PC-9 (cell line): ENCODE results near the gene KCNT2. TPM values are rescaled to one million over a fixed set of nuclear protein-coding genes. Genes with fewer than 3 reads are reported as not detected.

Experiments used
- BruUV-seq: library from RNA; stranded (reverse); fragments of 400-500 nt; replicated peaks from 2 replicates; lab custom pipeline; 2021; lab: Mats Ljungman, UMichigan
- CTCF ChIA-PET: fragments of 300-600 bp; sonication (Branson Sonifier 250); formaldehyde crosslinking; loops from one replicate; lab custom pipeline; 2022; ENCODE audit warnings: antibody characterized with exemption; lab: Charles Lee
- POLR2A ChIA-PET: fragments of 300-600 bp; sonication (Branson Sonifier 250); formaldehyde crosslinking; loops from one replicate; lab custom pipeline; 2022; ENCODE audit warnings: antibody characterized with exemption; ENCODE audit not compliant: unreplicated experiment; lab: Charles Lee
- DNase-seq, 2 experiments: peaks; one replicate each; pipeline versions ENCODE4 v3.0.0 to v3.0.0-alpha.2; 2015 to 2022; ENCODE audit warnings: mixed read lengths in 1 of 2
- H2AFZ ChIP-seq: fragments of 200-600 bp; sonication (generic); 2 replicates; pipeline ENCODE4 v1.8.1; 2017; ENCODE audit warnings: antibody characterized with exemption
- H3F3A ChIP-seq: fragments of 200-600 bp; sonication (generic); 2 replicates; pipeline ENCODE4 v1.8.1; 2017; ENCODE audit warnings: antibody characterized with exemption, mild to moderate bottlenecking, low read depth; ENCODE audit not compliant: insufficient read depth
- H3K27ac ChIP-seq: fragments of 200-600 bp; sonication (generic); 2 replicates; pipeline ENCODE4 v1.6.1; 2016; ENCODE audit warnings: mixed run types
- H3K27me3 ChIP-seq: fragments of 200-600 bp; sonication (generic); 2 replicates; pipeline ENCODE4 v1.6.1; 2016; ENCODE audit warnings: low read depth, mixed run types; ENCODE audit not compliant: insufficient read depth
- H3K36me3 ChIP-seq: fragments of 200-600 bp; sonication (generic); 2 replicates; pipeline ENCODE4 v1.6.1; 2016; ENCODE audit warnings: low read depth, mixed run types
- H3K4me1 ChIP-seq: fragments of 200-600 bp; sonication (generic); replicated peaks from 2 replicates; pipeline ENCODE4 v1.6.1; 2016; ENCODE audit warnings: mixed run types; ENCODE audit not compliant: insufficient read depth
- H3K4me2 ChIP-seq: fragments of 200-600 bp; sonication (generic); 2 replicates; pipeline ENCODE4 v1.6.1; 2017; ENCODE audit warnings: mixed run types
- H3K4me3 ChIP-seq: fragments of 200-600 bp; sonication (generic); 2 replicates; pipeline ENCODE4 v1.6.1; 2016; ENCODE audit warnings: mixed run types
- H3K79me2 ChIP-seq: fragments of 200-600 bp; sonication (generic); 2 replicates; pipeline ENCODE4 v1.6.1; 2017; ENCODE audit warnings: low read depth, mixed run types
- H3K9me2 ChIP-seq: fragments of 200-600 bp; sonication (generic); 2 replicates; pipeline ENCODE4 v1.8.1; 2017; ENCODE audit warnings: mild to moderate bottlenecking; ENCODE audit not compliant: insufficient read depth
- H3K9me3 ChIP-seq: fragments of 200-600 bp; sonication (generic); 2 replicates; pipeline ENCODE4 v1.8.1; 2016; ENCODE audit warnings: low read depth; ENCODE audit not compliant: insufficient read depth
- H4K20me1 ChIP-seq: fragments of 200-600 bp; sonication (generic); 2 replicates; pipeline ENCODE4 v1.8.1; 2017; ENCODE audit not compliant: insufficient read depth
- CTCF ChIP-seq: fragments of 200-600 bp; sonication (generic); conservative IDR thresholded peaks from 2 replicates; pipeline ENCODE4 v1.6.1; 2017; ENCODE audit warnings: mixed run types, antibody characterized with exemption, mild to moderate bottlenecking, moderate library complexity
- EZH2 ChIP-seq: fragments of 200-600 bp; sonication (generic); IDR thresholded peaks from 2 replicates; pipeline ENCODE4 v1.8.0; 2017; ENCODE audit warnings: antibody characterized with exemption, low read depth
- intact Hi-C: fragments of 100-400 bp; cut with micrococcal nuclease; formaldehyde crosslinking; loops from one replicate; pipeline ENCODE4 v1.10.0; 2022; ENCODE audit not compliant: unreplicated experiment
- total RNA-seq: library from RNA; stranded (reverse); gene quantifications from 2 replicates; pipeline ENCODE4 v1.2.3, GENCODE V29; 2021

The KCNT2 gene
- total RNA-seq, 1 experiment from 2014 or later: 0.90 TPM

DNA sequence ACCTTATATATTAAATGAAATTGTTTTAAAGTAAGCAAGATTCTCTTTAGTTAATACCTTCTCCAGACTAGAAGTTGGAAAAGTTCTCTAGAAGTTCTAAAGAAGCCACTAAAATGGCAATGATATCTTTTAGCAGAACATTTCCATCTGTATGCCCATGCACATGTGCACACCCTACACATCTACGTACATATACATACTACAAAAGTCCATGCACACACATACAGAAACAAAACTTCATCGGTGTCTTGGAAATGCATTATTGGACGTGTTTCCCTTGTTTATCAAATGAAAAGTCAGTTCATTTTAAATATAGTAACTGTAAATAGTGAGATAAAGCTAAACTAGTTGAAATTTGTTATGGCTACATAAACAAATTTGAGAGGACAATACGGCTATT is 114.4 kb downstream of the KCNT2 start:
- intact Hi-C loops: no loop called here
- Histone ChIP-seq H3K4me3 (no peak overlapping the region), H3K4me2 (no peak overlapping the region), H2AFZ (no peak overlapping the region; the same call in 1 of the 2 replicates), H4K20me1 (no peaks in the 10 kb centered on the region), H3F3A (no peaks in the 10 kb centered on the region), H3K4me1 (no peaks in the 10 kb centered on the region), H3K27ac (no peak overlapping the region), H3K36me3 (no peaks in the 10 kb centered on the region), H3K79me2 (no peaks in the 10 kb centered on the region), H3K9me2 (no peaks in the 10 kb centered on the region), H3K27me3 (no peaks in the 10 kb centered on the region), H3K9me3 (no peaks in the 10 kb centered on the region)
- no peak for TF ChIP-seq CTCF
- TF ChIP-seq EZH2: no peak
- ChIA-PET CTCF (no interaction called here), POLR2A (interaction anchor here (0.6 kb wide), 1 partner anchor 215 kb away, joined by 4 read pairs; no protein-coding TSS in a partner anchor)
- no TSS peak for BruUV-seq
- DNase-seq: no peak

DNA sequence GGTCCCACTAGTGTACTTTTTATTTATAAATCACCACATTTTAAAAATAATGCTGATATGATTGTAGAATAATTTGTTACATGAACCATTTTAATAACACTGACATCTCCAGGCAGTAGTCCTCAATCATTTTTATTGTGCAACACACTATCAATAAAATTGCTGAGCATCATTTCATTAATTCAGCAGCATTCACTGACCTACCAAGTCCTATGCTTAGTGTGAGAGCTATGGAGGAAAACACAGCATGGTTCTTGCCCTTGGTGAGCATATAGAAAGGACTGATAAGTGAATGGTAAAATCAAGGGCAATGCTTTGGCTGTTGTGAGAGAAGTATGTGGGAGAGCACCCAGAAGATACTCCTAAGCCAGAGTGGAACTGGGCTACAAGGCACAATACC is 119.7 kb downstream of the KCNT2 start:
- Histone ChIP-seq H3K4me1 (no peaks in the 10 kb centered on the region), H3K27me3 (no peaks in the 10 kb centered on the region), H3K4me3 (no peak overlapping the region), H4K20me1 (no peaks in the 10 kb centered on the region), H2AFZ (no peak overlapping the region), H3K9me3 (no peaks in the 10 kb centered on the region), H3K79me2 (no peaks in the 10 kb centered on the region), H3F3A (no peaks in the 10 kb centered on the region), H3K9me2 (no peaks in the 10 kb centered on the region), H3K4me2 (no peak overlapping the region), H3K36me3 (no peaks in the 10 kb centered on the region), H3K27ac (no peak overlapping the region)
- intact Hi-C loops: no loop called here
- POLR2A ChIA-PET: no interaction called here
- BruUV-seq: no TSS peak
- DNase-seq: no peak
- TF ChIP-seq CTCF: no peak
- TF ChIP-seq EZH2: no peak
- CTCF ChIA-PET: no interaction called here

DNA sequence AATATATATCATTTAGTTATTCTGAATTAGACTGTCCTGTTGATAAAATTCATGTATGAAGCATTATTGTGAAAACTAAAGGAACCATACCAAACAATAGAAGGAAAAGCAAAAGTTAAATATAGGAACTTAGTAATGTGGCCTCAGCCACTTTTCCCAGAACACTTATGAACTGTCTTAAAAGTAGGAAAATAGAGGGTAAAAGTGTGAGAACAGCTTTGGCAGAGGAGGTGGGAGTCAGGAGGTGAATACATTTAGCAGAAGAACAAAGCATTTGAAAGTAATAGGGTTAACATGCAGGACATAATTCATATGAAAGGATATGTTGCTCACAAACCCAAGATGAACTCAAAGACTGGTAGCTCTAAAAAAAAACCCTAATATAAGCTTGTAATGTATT is 121.9 kb downstream of the KCNT2 start:
- Histone ChIP-seq H3K9me2 (no peaks in the 10 kb centered on the region; the same call in 1 of the 2 replicates), H3K79me2 (no peaks in the 10 kb centered on the region), H3K9me3 (no peaks in the 10 kb centered on the region), H3K4me1 (no peaks in the 10 kb centered on the region), H3K36me3 (no peaks in the 10 kb centered on the region), H2AFZ (no peak overlapping the region), H3F3A (no peaks in the 10 kb centered on the region), H3K27ac (no peak overlapping the region), H4K20me1 (no peaks in the 10 kb centered on the region), H3K4me3 (no peak overlapping the region), H3K4me2 (no peak overlapping the region), H3K27me3 (no peaks in the 10 kb centered on the region)
- TF ChIP-seq EZH2 (no peak), CTCF (no peak)
- DNase-seq: no peak
- intact Hi-C loops: no loop called here
- no TSS peak for BruUV-seq
- ChIA-PET POLR2A (no interaction called here), CTCF (no interaction called here)
